HCT116 (cell line): ENCODE results near the gene CYP4F11. TPM values are rescaled to one million over a fixed set of nuclear protein-coding genes. Genes with fewer than 3 reads are reported as not detected.

Experiments used
- ATAC-seq: fragments of 200-7000 bp; cut with Tn5 transposase; 2 replicates; pipeline ENCODE4 v1.9.1; 2020; ENCODE audit warnings: mild to moderate bottlenecking, moderate library complexity
- BruUV-seq: library from RNA; stranded (reverse); fragments of 400-500 nt; replicated peaks from 2 replicates; lab custom pipeline; 2021; lab: Mats Ljungman, UMichigan
- CTCF ChIA-PET: fragments of 300-600 bp; sonication (Branson Sonifier 250); formaldehyde crosslinking; loops from one replicate; lab custom pipeline; 2021; ENCODE audit warnings: antibody characterized with exemption; lab: Charles Lee
- POLR2A ChIA-PET: fragments of 300-600, 350-600 bp; sonication (Branson Sonifier 250); formaldehyde crosslinking; loops from one replicate; lab custom pipeline; 2021; ENCODE audit warnings: antibody characterized with exemption; lab: Charles Lee
- RAD21 ChIA-PET, 2 experiments: fragments of 300-600 bp; sonication (Branson Sonifier 250); formaldehyde crosslinking; loops; one replicate each; lab custom pipeline; 2023; ENCODE audit warnings: low total read pairs in 2 of 2; ENCODE audit not compliant: uncharacterized antibody in 2 of 2, unreplicated experiment in 2 of 2, low non-redundant PET in 1 of 2; lab: Charles Lee
- DNase-seq: peaks from one replicate; pipeline ENCODE4 v3.0.0-alpha.2; 2010; ENCODE audit warnings: low read depth, low spot score
- H2AFZ ChIP-seq: fragments of 200-600 bp; shearing (Covaris generic), sonication (generic); 2 replicates; pipeline ENCODE4 v1.6.1; 2017; ENCODE audit warnings: low read depth, mixed run types, mixed read lengths, antibody characterized with exemption, low read length; ENCODE audit not compliant: poor library complexity, severe bottlenecking
- H3K27ac ChIP-seq: 2 replicates; pipeline ENCODE4 v1.5.1; 2012; ENCODE audit warnings: low read depth, low read length
- H3K27me3 ChIP-seq: fragments of 200-600 bp; sonication (generic); 2 replicates; pipeline ENCODE4 v1.6.1; 2016; ENCODE audit warnings: mixed run types, low read length, mixed read lengths; ENCODE audit not compliant: insufficient read depth
- H3K36me3 ChIP-seq, 2 experiments: fragments of 200-500 bp in 1 of 2; fragments of 200-600 bp in 1 of 2; sonication (Bioruptor generic) in 1 of 2; sonication (generic) in 1 of 2; 2 replicates each; pipeline versions ENCODE4 v1.5.1 to v1.6.1; 2014 to 2016; ENCODE audit warnings: low read length in 2 of 2, inconsistent platforms in 1 of 2, mixed read lengths in 1 of 2, mixed run types in 1 of 2; ENCODE audit not compliant: insufficient read depth in 2 of 2, control insufficient read depth in 1 of 2
- H3K4me1 ChIP-seq, 2 experiments: fragments of 200-600 bp in 1 of 2; sonication (generic) in 1 of 2; 2 replicates each; pipeline versions ENCODE4 v1.5.1 to v1.6.1; 2012 to 2017; ENCODE audit warnings: low read length in 2 of 2, inconsistent platforms in 1 of 2, mild to moderate bottlenecking in 1 of 2, mixed read lengths in 1 of 2, mixed run types in 1 of 2, moderate library complexity in 1 of 2; ENCODE audit not compliant: insufficient read depth in 2 of 2, control insufficient read depth in 1 of 2
- H3K4me2 ChIP-seq: fragments of 200-600 bp; sonication (generic); 2 replicates; pipeline ENCODE4 v1.6.1; 2017; ENCODE audit warnings: mixed run types, low read length, mixed read lengths
- H3K4me3 ChIP-seq, 2 experiments: fragments of 200-600 bp in 1 of 2; sonication (generic) in 1 of 2; replicated peaks in 1 of 2; 2 replicates each; pipeline ENCODE4 v1.5.1; 2011 to 2016; ENCODE audit warnings: low read length in 2 of 2, control low read depth in 1 of 2, low read depth in 1 of 2, mild to moderate bottlenecking in 1 of 2, mixed read lengths in 1 of 2, mixed run types in 1 of 2
- H3K79me2 ChIP-seq: fragments of 200-600 bp; sonication (generic); 2 replicates; pipeline ENCODE4 v1.6.1; 2017; ENCODE audit warnings: mild to moderate bottlenecking, mixed run types, low read length, moderate library complexity, mixed read lengths; ENCODE audit not compliant: insufficient read depth
- H3K9ac ChIP-seq: fragments of 200-600 bp; sonication (generic); 2 replicates; pipeline ENCODE4 v1.6.1; 2016; ENCODE audit warnings: low read length, mixed read lengths
- H3K9me2 ChIP-seq: fragments of 200-600 bp; sonication (generic), shearing (Covaris generic); 2 replicates; pipeline ENCODE4 v1.6.1; 2017; ENCODE audit warnings: mixed run types, mild to moderate bottlenecking, moderate library complexity; ENCODE audit not compliant: insufficient read depth
- H3K9me3 ChIP-seq, 2 experiments: fragments of 200-500 bp in 1 of 2; fragments of 200-600 bp in 1 of 2; sonication (Bioruptor generic) in 1 of 2; sonication (generic) in 1 of 2; 2 replicates each; pipeline ENCODE4 v1.6.1; 2014 to 2017; ENCODE audit warnings: low read length in 2 of 2, mixed read lengths in 2 of 2, inconsistent platforms in 1 of 2, low read depth in 1 of 2, mild to moderate bottlenecking in 1 of 2, mixed run types in 1 of 2, moderate library complexity in 1 of 2; ENCODE audit not compliant: control insufficient read depth in 1 of 2, insufficient read depth in 1 of 2
- H4K20me1 ChIP-seq: fragments of 200-600 bp; sonication (generic), shearing (Covaris generic); 2 replicates; pipeline ENCODE4 v1.6.1; 2017; ENCODE audit warnings: mixed run types, mild to moderate bottlenecking, moderate library complexity; ENCODE audit not compliant: insufficient read depth
- CEBPB ChIP-seq: IDR thresholded peaks from 2 replicates; pipeline ENCODE4 v1.6.1; 2012; ENCODE audit warnings: low read depth
- EZH2phosphoT487 ChIP-seq: fragments of 200-600 bp; IDR thresholded peaks from 2 replicates; pipeline ENCODE4 v1.6.1; 2018; ENCODE audit warnings: antibody characterized with exemption, borderline replicate concordance
- MAX ChIP-seq: IDR thresholded peaks from 2 replicates; pipeline ENCODE4 v1.6.1; 2012
- POLR2A ChIP-seq: IDR thresholded peaks from 2 replicates; pipeline ENCODE4 v1.7.0; 2011; ENCODE audit warnings: borderline replicate concordance; ENCODE audit not compliant: insufficient read depth, insufficient read length; ENCODE audit errors: extremely low read depth
- RAD21 ChIP-seq: IDR thresholded peaks from 2 replicates; pipeline ENCODE4 v1.6.1; 2012; ENCODE audit warnings: low read depth, mild to moderate bottlenecking
- SIN3A ChIP-seq: IDR thresholded peaks from 2 replicates; pipeline ENCODE4 v1.6.1; 2012; ENCODE audit warnings: low read depth
- SP1 ChIP-seq: IDR thresholded peaks from 2 replicates; pipeline ENCODE4 v1.6.1; 2012; ENCODE audit warnings: low read depth
- SRF ChIP-seq: IDR thresholded peaks from 2 replicates; pipeline ENCODE4 v1.6.1; 2012; ENCODE audit warnings: low read depth
- YY1 ChIP-seq: IDR thresholded peaks from 2 replicates; pipeline ENCODE4 v1.6.1; 2011; ENCODE audit warnings: low read length, low read depth, moderate library complexity, mild to moderate bottlenecking; ENCODE audit not compliant: insufficient replicate concordance; ENCODE audit errors: extremely low read depth
- ZNF274 ChIP-seq: fragments of 200-500 bp; sonication (Bioruptor generic); IDR thresholded peaks from 2 replicates; pipeline ENCODE4 v1.6.1; 2014; ENCODE audit warnings: mild to moderate bottlenecking, low read depth, low read length, inconsistent platforms
- intact Hi-C: fragments of 100-400 bp; cut with micrococcal nuclease; formaldehyde crosslinking; loops from 2 replicates; pipeline ENCODE4 v1.10.0; 2022
- total RNA-seq: library from RNA; stranded (reverse); gene quantifications from one replicate; pipeline ENCODE4 v1.2.1, GENCODE V29; 2021; ENCODE audit not compliant: unreplicated experiment

Gene CYP4F11
- total RNA-seq, 1 experiment from 2014 or later, result 17.9 TPM

- Histone ChIP-seq H3K27me3 (no peaks in the 10 kb centered on the region), H3K9me2 (no peaks in the 10 kb centered on the region), H3K36me3 (no peaks in the 10 kb centered on the region), H3K27ac (no peak overlapping the region), H4K20me1 (no peaks in the 10 kb centered on the region), H2AFZ (no peak overlapping the region), H3K9me3 (no peaks in the 10 kb centered on the region), H3K9ac (no peak overlapping the region), H3K79me2 (no peaks in the 10 kb centered on the region), H3K4me3 (no peak overlapping the region), H3K4me2 (no peak overlapping the region), H3K4me1 (0 out of 4 replicates have a peak, but pooled peaks cover 0 to 4% of the 10 kb centered on the region in 2 experiments)
- intact Hi-C loops, result no loop called here
- RAD21 ChIA-PET, result no interaction called here
- no peak for DNase-seq
- CTCF ChIA-PET, result no interaction called here
- TF ChIP-seq ZNF274, result no peak
- no peak for TF ChIP-seq SIN3A
- no peak for TF ChIP-seq SP1
- TF ChIP-seq POLR2A, result no peak
- no peak for TF ChIP-seq RAD21
- no peak for TF ChIP-seq YY1
- TF ChIP-seq EZH2phosphoT487, result no peak
- ATAC-seq, result no peak
- no TSS peak for BruUV-seq
- POLR2A ChIA-PET, result no interaction called here
Observed at GRCh38 chr19:15895876-15896430, 38.4 kb downstream of the CYP4F11 start.

GRCh38 chr19:15894359-15894758, 40.0 kb downstream of the CYP4F11 start:
- intact Hi-C loops, result no loop called here
- ATAC-seq, result no peak
- ChIA-PET POLR2A (no interaction called here), CTCF (interaction anchor here (0.7 kb wide), 1 partner anchor 83 kb away, joined by 3 read pairs; no protein-coding TSS in a partner anchor), RAD21 (no interaction called here)
- BruUV-seq, result no TSS peak
- TF ChIP-seq MAX, result no peak
- no peak for TF ChIP-seq CEBPB
- TF ChIP-seq SRF, result no peak
- H3K9ac ChIP-seq, result no peak overlapping the region
- H3K27ac ChIP-seq, result no peak overlapping the region
- no peaks in the 10 kb centered on the region for H3K27me3 ChIP-seq
- no peak overlapping the region for H2AFZ ChIP-seq
- no peaks in the 10 kb centered on the region for H4K20me1 ChIP-seq
- no peak overlapping the region for H3K4me3 ChIP-seq
- H3K79me2 ChIP-seq, result no peaks in the 10 kb centered on the region
- no peak overlapping the region for H3K4me2 ChIP-seq
- H3K9me3 ChIP-seq, result no peaks in the 10 kb centered on the region
- no peaks in the 10 kb centered on the region for H3K9me2 ChIP-seq
- no peak for DNase-seq
- H3K4me1 ChIP-seq, result 0 out of 4 replicates have a peak, but pooled peaks cover 0 to 4% of the 10 kb centered on the region in 2 experiments
- H3K36me3 ChIP-seq, result no peaks in the 10 kb centered on the region
